HG03135 (cell line): Measurements from ENCODE around the gene UPF2.
A peak's percentile ranks its signal among the peaks of the same experiment; 100 is the strongest.
"Not testable (repeated sequence)": the region's sequence is repeated elsewhere in the genome, so short reads cannot be mapped to it uniquely, and the experiment has no call there.

Source experiments
- ATAC-seq: cut with Tn5 transposase; IDR thresholded peaks from one replicate; pipeline ENCODE4 v1.9.1; 2021; ENCODE audit warnings: mild to moderate bottlenecking, moderate library complexity; ENCODE audit not compliant: unreplicated experiment

UPF2 gene, protein sequence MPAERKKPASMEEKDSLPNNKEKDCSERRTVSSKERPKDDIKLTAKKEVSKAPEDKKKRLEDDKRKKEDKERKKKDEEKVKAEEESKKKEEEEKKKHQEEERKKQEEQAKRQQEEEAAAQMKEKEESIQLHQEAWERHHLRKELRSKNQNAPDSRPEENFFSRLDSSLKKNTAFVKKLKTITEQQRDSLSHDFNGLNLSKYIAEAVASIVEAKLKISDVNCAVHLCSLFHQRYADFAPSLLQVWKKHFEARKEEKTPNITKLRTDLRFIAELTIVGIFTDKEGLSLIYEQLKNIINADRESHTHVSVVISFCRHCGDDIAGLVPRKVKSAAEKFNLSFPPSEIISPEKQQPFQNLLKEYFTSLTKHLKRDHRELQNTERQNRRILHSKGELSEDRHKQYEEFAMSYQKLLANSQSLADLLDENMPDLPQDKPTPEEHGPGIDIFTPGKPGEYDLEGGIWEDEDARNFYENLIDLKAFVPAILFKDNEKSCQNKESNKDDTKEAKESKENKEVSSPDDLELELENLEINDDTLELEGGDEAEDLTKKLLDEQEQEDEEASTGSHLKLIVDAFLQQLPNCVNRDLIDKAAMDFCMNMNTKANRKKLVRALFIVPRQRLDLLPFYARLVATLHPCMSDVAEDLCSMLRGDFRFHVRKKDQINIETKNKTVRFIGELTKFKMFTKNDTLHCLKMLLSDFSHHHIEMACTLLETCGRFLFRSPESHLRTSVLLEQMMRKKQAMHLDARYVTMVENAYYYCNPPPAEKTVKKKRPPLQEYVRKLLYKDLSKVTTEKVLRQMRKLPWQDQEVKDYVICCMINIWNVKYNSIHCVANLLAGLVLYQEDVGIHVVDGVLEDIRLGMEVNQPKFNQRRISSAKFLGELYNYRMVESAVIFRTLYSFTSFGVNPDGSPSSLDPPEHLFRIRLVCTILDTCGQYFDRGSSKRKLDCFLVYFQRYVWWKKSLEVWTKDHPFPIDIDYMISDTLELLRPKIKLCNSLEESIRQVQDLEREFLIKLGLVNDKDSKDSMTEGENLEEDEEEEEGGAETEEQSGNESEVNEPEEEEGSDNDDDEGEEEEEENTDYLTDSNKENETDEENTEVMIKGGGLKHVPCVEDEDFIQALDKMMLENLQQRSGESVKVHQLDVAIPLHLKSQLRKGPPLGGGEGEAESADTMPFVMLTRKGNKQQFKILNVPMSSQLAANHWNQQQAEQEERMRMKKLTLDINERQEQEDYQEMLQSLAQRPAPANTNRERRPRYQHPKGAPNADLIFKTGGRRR

DNA sequence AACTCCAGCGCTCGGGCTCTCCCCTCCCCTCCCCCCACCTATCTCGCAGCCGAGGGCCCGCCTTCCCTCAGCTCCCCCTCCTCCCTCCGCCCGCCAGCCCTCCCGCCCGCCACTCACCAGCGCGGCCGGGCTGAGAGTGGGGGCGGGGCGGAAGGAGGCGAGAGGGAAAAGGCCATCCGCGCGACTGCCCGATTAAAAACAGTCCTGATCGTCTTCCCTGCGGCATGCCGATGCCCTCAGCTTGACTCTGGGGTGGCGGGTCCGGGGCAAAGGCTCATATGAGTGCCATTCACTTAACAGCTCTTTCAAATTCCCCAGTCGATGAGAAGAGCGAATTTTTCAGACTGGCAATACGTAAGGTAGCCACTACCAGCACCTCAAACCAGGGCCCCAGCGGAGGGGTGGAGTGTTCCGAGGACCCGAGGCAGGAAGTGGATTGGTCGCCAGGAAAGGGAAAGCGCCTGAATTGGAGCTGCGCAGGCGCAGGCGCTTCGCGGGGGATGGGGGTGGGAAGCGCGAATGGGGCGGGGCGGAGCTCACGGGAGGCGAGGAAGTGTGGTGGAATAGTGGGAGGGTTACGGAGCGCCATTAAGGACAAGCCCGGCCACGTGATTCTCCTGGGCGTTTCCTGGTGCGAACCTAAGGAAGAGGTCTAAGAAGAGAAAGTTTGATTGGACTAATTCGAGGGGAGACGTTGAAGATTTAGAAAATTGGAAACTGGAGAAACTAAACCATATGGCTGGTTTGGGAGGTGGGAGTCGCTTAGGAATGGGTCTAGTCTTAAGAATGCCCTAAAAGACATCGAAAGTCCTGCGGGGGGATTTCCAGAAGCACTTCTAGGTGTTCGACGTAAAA lies at the start of gene UPF2:
Gene UPF2, minus strand, starts transcription at position 13 of the 855 bp plus-strand sequence. CDS start 7,386 bp downstream, outside the sequence.
- ATAC-seq: peak; percentile 56

DNA sequence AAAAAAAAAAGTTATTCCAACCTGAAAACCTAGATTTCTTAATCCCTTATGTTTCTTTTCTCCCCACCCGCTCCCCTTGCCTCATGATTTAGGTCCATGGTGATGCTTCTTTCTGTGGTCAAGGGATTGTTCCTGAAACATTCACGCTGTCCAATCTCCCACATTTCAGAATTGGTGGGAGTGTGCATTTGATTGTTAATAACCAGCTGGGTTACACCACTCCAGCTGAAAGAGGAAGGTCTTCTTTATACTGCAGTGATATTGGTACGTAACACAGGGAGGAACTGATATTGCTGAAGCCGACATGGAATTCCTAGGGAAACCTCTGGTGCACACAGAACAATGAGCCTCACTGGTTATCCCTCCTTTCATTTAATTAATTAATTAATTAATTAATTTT lies 48.8 kb upstream of the UPF2 start:
- no peak for ATAC-seq

DNA sequence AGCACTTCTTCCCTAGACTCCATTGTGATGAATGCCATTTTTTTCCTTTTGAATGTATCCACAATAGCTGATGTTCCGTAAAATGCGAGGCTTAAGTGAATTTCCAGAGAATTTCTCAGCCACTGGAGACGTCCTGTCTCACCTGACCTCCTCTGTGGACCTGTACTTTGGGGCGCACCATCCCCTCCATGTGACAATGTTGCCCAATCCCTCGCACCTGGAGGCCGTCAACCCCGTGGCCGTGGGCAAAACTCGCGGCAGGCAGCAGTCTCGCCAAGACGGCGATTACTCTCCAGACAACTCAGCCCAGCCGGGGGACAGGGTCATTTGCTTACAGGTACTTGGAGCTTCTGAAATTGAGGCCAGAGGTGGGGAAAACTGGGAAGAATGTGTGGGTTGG lies 46.3 kb upstream of the UPF2 start:
- no peak for ATAC-seq

DNA sequence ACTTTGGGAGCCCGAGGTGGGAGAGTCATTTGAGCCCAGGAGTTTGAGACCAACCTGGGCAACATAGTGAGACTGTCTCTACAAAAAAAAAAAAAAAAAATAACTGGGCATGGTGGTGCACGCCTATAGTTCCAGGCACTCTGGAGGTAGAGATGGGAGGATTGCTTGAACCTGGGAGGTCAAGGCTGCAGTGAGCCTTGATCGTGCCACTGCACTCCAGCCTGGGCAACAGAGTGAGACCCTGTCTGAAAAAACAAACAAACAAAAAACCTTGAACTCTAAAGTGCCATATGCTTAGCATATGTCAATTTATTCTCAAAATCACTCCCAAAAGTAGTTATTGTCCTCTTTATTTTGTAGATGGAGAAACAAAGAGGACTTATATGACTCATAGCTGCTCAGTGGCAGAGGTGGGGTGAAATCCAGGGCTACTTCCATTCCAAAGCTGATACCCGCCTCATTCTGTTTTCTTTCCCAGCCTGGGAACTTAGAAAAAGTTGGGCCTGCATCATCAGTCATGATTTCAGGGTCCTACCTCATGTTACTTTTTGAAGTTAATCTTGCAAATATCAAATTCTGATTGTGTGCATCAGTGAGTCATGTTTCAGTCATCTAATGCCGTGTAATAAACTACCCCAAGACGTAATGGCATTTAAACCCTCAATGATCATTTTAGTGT lies 39.4 kb upstream of the UPF2 start:
- no peak for ATAC-seq

DNA sequence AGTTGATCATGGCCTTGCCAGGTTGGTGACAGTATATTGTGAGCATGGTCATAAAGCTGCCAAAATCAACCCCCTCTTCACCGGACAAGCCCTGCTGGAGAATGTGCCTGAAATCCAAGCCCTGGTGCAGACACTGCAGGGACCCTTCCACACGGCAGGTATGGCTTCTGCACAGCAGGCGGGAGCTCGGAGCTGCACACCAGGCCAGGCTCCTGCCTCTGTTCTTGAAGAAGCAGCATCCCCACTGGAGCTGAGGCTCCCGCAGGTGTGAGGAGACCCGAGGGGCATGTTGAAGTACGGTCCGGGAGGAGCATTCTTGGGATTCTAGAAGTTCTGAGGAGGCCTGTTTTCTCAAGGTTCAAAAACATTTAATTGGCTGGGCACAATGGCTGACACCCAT lies 38.9 kb upstream of the UPF2 start:
- ATAC-seq: no peak

DNA sequence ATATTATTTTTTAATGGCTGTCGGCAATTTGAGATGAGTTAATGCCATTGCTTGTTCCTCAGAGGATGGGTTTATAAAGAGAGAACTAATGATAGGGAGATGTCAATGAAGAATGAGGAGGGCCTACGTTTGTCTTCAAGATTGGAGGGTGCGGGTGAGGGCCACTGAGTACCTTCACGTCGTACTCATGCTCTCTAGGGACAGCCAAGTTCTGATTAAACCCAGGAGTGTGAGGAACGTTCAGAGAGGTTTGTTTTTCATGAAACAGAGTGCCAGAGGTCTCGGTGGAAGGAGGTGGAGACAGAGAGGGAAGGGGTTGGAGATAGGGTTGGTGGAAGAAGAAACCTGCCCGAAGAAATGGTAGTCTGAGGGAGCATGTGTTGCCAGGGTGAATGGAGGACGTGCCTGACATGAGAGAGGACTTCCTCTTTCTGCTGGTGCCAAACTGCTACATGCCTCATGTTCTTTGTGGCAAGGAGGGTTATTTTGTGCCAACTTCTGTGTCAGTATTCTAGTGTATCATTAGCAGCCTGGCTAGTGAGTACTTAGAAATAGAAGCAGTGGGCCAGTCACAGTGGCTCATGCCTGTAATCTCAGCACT lies 35.1 kb upstream of the UPF2 start:
- ATAC-seq: no peak

DNA sequence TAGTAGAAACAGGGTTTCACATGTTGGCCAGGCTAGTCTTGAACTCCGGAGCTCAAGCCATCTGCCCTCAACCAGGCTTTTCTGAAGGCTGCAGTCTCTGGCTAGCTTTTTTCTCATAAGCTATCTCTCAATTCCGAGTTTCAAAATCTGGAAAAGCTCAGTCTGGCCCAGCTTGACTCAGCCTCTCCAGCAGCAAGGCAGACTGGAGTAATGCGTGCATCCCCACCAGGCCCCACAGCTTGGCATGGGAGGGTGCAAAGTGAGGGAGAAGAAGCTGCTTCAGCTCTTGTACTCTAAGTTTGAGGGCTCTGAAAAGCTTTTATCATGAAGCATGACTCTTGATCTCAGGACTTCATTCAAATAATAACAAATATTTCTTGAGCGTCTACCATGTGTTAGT lies 30.9 kb upstream of the UPF2 start:
- no peak for ATAC-seq

DNA sequence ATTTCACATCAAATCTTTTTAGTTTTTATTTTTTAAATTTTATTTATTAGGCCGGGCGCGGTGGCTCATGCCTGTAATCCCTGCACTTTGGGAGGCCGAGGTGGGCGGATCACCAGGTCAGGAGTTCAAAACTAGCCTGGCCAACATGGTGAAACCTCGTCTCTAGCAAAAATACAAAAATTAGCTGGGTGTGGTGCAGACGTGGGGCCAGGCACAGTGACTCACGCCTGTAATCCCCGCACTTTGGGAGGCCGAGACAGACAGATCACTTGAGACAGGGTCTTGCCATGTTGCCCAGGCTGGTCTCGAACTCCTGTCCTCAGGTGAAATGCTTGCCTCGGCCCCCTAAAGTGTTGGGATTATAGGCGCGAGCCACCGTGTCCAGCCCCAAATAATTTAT lies 28.8 kb upstream of the UPF2 start:
- not testable (repeated sequence) for ATAC-seq

DNA sequence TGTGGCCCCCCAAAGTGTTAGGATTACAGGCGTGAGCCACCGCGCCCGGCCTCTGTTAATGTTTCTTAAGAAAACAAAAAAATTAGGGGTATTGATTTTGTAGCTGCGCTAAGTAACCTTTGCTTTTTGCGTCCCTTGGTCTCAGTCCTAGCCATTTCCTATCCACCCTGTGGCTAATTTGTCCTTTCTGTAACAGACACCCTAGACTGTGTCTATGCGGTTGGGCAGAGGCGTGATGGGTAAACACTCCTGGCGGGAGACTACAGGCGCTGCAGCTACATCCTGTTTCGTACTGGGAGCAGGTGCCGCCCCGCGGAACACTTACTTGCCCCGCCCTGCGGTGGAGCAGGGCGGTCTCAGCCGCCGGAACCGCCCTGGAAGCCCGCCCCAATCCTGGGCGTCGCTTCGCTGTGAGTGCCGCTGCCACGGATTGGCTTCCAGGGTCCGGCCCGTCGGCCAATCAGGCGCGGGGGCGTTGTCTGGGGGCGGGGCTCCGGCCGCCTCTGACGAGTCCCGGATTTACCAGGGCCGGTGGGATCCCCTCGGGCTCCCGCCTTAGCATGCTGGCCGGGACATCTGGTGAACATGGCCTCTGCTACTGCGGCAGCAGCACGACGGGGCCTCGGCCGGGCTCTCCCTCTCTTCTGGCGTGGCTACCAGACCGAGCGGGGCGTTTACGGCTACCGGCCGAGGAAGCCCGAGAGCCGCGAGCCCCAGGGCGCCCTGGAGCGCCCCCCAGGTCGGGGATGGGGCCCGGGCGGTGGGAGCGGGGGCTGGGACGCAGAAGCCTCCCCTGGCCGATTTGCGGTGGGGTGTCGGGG lies 26.1 kb upstream of the UPF2 start, which contains the start of gene DHTKD1:
Gene DHTKD1, plus strand, starts transcription at position 506 of the 821 bp plus-strand sequence. Its CDS starts 80 bp downstream, at position 586.
- ATAC-seq: peak; percentile 97

DNA sequence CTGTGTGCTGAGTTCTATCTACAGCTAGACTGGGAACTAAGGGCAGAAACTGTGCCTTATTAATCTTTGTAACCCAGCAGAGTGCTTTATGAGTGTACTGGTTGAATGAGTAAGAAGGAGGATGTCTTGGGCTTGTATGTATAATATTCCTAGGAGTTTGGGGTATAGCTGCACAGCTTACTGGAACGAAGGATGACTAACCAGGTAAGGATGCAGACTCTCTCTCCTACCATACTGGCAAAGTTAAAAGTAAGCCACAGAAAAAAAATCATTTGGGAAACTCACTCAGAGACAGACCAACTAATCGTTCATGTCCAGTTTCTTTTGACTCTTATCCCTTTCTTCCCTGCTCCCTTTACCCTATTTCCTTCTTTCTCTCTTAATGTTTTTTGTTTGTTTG lies 24.7 kb upstream of the UPF2 start:
- no peak for ATAC-seq

DNA sequence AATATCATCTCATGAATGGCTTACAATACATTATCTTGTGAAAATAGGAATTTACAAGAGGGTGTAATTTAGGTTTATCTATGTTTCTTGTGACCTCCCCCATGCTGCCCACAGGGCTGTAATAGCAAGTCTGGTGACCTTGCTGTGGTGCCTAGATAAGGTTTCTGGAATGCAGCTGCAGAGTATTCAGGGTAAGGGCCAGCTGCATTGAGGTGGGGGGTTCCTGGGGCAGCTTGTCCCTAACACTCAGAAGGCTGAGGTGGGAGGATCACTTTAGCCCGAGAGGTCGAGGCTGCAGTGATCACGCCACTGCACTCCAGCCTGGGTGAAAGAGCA lies 20.8 kb upstream of the UPF2 start:
- no peak for ATAC-seq

DNA sequence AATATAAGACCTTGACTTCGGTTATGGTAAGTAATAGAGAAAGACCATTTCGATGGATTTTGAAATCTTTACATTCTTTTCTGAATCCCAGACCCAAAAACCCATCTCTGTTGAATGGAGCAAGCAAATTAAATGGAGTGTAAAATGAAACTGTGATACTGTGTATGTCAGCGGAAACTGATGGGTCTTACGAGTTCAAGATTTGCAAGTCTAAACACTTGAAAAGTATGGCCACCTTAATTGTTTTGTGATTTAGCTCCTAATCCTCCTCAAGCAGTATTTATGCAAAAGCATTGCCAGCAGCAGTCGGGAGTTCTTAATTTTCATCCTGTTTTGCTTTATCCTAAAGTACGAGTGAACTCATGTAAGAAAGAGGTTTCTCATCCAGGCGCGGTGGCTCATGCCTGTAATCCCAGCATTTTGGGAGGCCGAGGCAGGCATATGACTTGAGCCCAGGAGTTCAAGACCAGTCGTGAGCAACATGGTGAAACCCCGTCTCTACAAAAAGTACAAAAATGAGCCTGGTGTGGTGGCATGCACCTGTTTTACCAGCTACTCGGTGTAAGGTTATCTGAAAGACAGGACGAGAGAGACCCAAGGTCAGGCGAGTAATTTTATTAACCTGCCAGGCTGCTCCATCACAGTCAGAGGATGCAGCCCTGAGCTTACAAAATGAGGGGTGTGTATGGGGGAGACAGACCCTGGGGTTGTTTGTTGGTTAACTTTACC lies 20.3 kb upstream of the UPF2 start:
- no peak for ATAC-seq

DNA sequence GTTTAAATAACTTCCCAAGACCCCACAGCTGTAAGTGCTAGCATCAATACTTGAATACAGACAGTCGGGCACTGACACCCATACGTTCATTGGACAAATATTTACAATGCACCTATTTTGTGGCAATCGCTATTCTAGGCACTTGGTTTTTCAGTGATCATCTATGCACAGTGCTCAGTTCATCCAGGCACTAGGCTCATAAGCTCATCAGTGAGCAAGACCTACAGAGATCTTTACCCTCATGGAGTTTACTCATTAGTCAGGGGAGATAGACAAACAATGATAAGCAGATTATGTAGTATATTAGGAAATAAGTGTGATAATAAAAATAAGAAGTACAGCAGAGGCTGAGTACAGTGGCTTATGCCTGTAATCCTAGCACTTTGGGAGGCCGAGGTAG lies 18.5 kb upstream of the UPF2 start:
- ATAC-seq: no peak

DNA sequence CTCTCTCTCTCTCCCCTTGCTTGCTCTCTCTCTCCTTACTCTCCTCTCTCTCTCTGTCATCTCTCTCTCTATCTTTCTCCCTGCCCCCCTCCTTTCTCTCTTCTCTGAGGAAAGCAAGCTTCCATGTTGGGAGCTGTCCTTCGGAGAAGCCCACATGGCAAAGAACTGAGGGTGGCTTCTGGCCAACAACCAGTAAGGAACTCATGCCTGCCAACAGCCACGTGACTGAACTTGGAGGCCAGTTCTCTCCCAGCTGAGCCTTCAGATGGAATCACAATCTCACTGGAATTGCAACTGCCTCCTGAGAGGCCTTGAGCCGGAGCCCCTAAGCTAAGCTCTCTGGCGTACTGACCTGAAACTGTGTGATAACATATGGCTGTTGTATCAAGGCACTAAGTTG lies 14.1 kb upstream of the UPF2 start:
- ATAC-seq: no peak

DNA sequence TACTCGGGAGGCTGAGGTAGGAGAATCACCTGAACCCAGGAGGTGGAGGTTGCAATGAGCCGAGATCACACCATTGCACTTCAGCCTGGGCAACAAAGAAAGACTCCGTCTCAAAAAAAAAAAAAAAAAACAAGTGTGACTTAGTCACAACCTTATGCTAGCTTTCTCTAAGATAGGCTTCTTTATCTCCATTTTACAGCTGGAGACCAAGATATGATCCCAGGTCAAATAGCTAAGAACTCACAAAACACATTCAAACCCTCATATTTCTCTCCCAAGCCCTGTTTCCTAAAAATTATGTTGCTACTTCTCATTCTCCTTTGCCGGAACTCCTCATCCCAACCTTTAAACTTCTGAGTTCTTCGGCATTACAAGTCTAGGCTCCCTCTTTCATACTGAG lies 13.1 kb upstream of the UPF2 start:
- ATAC-seq: no peak

DNA sequence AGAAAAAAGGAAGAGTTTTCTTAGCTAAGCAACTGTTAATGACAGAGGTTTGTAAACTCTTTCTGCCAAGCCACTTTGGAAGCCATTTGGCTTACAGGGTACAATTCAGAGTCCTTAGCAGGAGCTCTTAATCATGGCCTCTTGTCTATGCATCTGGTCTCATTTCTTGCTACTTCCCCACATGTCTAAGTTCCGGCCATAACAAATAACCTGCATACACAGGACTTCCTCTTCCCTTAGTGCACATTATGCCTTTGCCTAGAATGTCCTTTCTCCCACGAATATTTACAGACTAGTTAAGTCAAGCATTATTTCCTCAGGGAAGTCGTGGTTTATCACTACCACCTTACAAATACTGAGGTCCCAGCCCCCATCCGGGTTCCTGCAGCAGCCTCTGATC lies 8.6 kb upstream of the UPF2 start:
- ATAC-seq: no peak

DNA sequence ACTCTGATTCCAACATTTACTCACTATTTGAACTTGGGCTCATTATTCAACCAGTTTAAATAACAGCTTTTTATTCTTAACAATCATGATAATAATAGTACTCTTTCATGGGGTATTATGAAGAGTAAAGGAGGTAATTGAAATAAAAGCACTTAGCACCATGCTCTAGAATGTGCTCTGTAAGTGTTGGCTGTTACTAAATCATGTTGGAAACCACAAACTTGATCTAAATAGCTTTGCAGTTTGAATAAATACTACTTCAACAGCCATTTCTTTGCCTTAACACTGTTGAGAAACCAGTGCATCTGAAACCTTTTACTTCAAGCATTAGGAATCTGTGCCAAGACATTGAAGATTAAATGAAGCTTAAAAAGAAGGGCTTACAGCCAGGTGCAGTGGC lies 7.9 kb upstream of the UPF2 start:
- ATAC-seq: no peak

DNA sequence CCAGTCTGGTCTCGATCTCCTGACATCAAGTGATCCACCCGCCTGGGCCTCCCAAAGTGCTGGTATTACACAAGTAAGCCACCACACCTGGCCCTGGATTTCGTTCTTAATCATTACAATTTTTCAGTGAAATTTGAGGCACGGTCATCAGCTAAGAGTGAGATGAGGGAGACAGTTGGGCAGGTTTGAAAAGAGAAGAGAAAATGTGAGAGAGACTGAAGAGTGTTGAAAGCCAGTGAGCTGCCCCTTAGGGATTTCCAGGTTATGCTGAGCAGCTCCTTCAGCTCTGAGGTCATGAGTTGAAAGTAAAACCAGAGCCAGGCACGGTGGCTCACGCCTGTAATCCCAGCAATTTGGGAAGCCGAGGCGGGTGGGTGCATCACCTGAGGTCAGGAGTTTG lies 5.9 kb upstream of the UPF2 start:
- ATAC-seq: no peak
